GM23248 (cell line): ENCODE data around the gene GCLM. TPM values are rescaled to one million over a fixed set of nuclear protein-coding genes. Genes with fewer than 3 reads are reported as not detected.
"Not testable (repeated sequence)": the region's sequence is repeated elsewhere in the genome, so short reads cannot be mapped to it uniquely, and the experiment has no call there.

Experiments
- DNase-seq: peaks from one replicate; pipeline ENCODE4 v3.0.0-alpha.2; 2015
- H2AFZ ChIP-seq: fragments of 200-600 bp; sonication (generic); 2 replicates; pipeline ENCODE4 v1.6.1; 2016; ENCODE audit warnings: antibody characterized with exemption
- H3F3A ChIP-seq: fragments of 200-600 bp; sonication (generic); 2 replicates; pipeline ENCODE4 v1.6.1; 2016; ENCODE audit warnings: mild to moderate bottlenecking, antibody characterized with exemption, mixed run types; ENCODE audit not compliant: insufficient read depth
- H3K27ac ChIP-seq: fragments of 200-600 bp; sonication (generic); 2 replicates; pipeline ENCODE4 v1.5.1; 2016; ENCODE audit warnings: mild to moderate bottlenecking
- H3K27me3 ChIP-seq: fragments of 200-600 bp; sonication (generic); replicated peaks from 2 replicates; pipeline ENCODE4 v1.6.1; 2016; ENCODE audit warnings: mild to moderate bottlenecking; ENCODE audit not compliant: insufficient read depth
- H3K36me3 ChIP-seq: fragments of 200-600 bp; sonication (generic); 2 replicates; pipeline ENCODE4 v1.6.1; 2016; ENCODE audit warnings: low read depth, mild to moderate bottlenecking
- H3K4me1 ChIP-seq: fragments of 200-600 bp; sonication (generic); 2 replicates; pipeline ENCODE4 v1.6.1; 2016; ENCODE audit warnings: mild to moderate bottlenecking; ENCODE audit not compliant: insufficient read depth
- H3K4me2 ChIP-seq: fragments of 200-600 bp; sonication (generic); one replicate; pipeline ENCODE4 v1.6.1; 2016; ENCODE audit warnings: mild to moderate bottlenecking; ENCODE audit not compliant: unreplicated experiment
- H3K4me3 ChIP-seq: fragments of 200-600 bp; sonication (generic); 2 replicates; pipeline ENCODE4 v1.5.1; 2016; ENCODE audit warnings: mild to moderate bottlenecking
- H3K79me2 ChIP-seq: fragments of 200-600 bp; sonication (generic); 2 replicates; pipeline ENCODE4 v1.6.1; 2016; ENCODE audit warnings: mild to moderate bottlenecking; ENCODE audit not compliant: insufficient read depth
- H3K9ac ChIP-seq: fragments of 200-600 bp; sonication (generic); 2 replicates; pipeline ENCODE4 v1.6.1; 2016; ENCODE audit warnings: mild to moderate bottlenecking
- H3K9me2 ChIP-seq: fragments of 200-600 bp; sonication (generic); 2 replicates; pipeline ENCODE4 v1.6.1; 2016; ENCODE audit warnings: mixed run types, mild to moderate bottlenecking, moderate library complexity; ENCODE audit not compliant: insufficient read depth
- H3K9me3 ChIP-seq: fragments of 200-600 bp; sonication (generic); one replicate; pipeline ENCODE4 v1.6.1; 2017; ENCODE audit warnings: low read depth
- H4K20me1 ChIP-seq: fragments of 200-600 bp; sonication (generic); 2 replicates; pipeline ENCODE4 v1.6.0; 2016; ENCODE audit not compliant: insufficient read depth
- EZH2 ChIP-seq: fragments of 200-600 bp; sonication (generic); IDR thresholded peaks from 2 replicates; pipeline ENCODE4 v1.6.1; 2018; ENCODE audit warnings: antibody characterized with exemption, mild to moderate bottlenecking; ENCODE audit not compliant: insufficient read depth, poor library complexity, severe bottlenecking
- EZH2phosphoT487 ChIP-seq: fragments of 200-600 bp; sonication (generic); IDR thresholded peaks from 2 replicates; pipeline ENCODE4 v1.6.1; 2018; ENCODE audit warnings: antibody characterized with exemption, moderate library complexity, mild to moderate bottlenecking, low read depth; ENCODE audit not compliant: insufficient read depth
- WGBS, 2 experiments: methylation state at CpG; one replicate each; pipeline ENCODE4 v1.1.6; 2015 to 2017; ENCODE audit warnings: low lambda C conversion rate in 2 of 2, low coverage in 1 of 2; ENCODE audit errors: missing lambda C conversion rate in 2 of 2; 5-methylcytosine and 5-hydroxymethylcytosine counted together
- in situ Hi-C: fragments of 300-500 bp; cut with MboI; formaldehyde crosslinking; loops from 2 replicates; pipeline ENCODE4 v1.15.0; 2020
- polyA plus RNA-seq: library from polyadenylated mRNA; unstranded; fragments of >200 nt; fragmentation: Nextera tagmentation; extraction: Ambion mirVana; gene quantifications from 2 replicates; pipeline ENCODE4 v1.2.1, GENCODE V29; 2016
- total RNA-seq: library from RNA; depleted of rRNA; stranded (reverse); fragments of >200 nt; shearing (Covaris generic); gene quantifications from 2 replicates; pipeline ENCODE4 v1.2.3, GENCODE V29; 2014; rRNA removed

Gene GCLM
- total RNA-seq (30.6 and 32.7 TPM in 2 replicates), polyA plus RNA-seq (66.5 and 69.0 TPM in 2 replicates)

- no peaks in the 10 kb centered on the region for H3K9me3 ChIP-seq
- peaks cover 45% of the 10 kb centered on the region for H3K79me2 ChIP-seq
- 2% methylated on average over 67 to 79 of the region's 102 CpGs for WGBS, 2 experiments
- H3K9ac ChIP-seq, result peak within 1 kb of the TSS; percentile 84
- in situ Hi-C loops, result no loop called here
- H3K27ac ChIP-seq, result peak within 1 kb of the TSS; percentile 61
- no peaks in the 10 kb centered on the region for H3K27me3 ChIP-seq
- H3K4me1 ChIP-seq, result peaks cover 32% of the 10 kb centered on the region
- peak; percentile 97 for DNase-seq
- peaks cover 32% of the 10 kb centered on the region for H3F3A ChIP-seq
- TF ChIP-seq EZH2, result no peak
- TF ChIP-seq EZH2phosphoT487, result no peak
- H3K9me2 ChIP-seq, result no peaks in the 10 kb centered on the region
- H4K20me1 ChIP-seq, result 0 out of 2 replicates have a peak, but pooled peaks cover 5% of the 10 kb centered on the region
- peak within 1 kb of the TSS; percentile 87 for H2AFZ ChIP-seq
- no peaks in the 10 kb centered on the region for H3K36me3 ChIP-seq
- peak within 1 kb of the TSS; percentile 86 for H3K4me3 ChIP-seq
- H3K4me2 ChIP-seq, result peak within 1 kb of the TSS; percentile 88
These were observed at the start of gene GCLM for GRCh38 chr1:93909146-93910050. Gene GCLM, minus strand, starts transcription at chr1:93909430. Its CDS starts 267 bp downstream, at chr1:93909163.

- DNase-seq, result no peak
- H3K9me3 ChIP-seq, result no peaks in the 10 kb centered on the region
- H3K27me3 ChIP-seq, result no peaks in the 10 kb centered on the region
- no peak overlapping the region for H3K9ac ChIP-seq
- H2AFZ ChIP-seq, result no peak overlapping the region
- H3K4me3 ChIP-seq, result no peak overlapping the region
- in situ Hi-C loops, result no loop called here
- H3K9me2 ChIP-seq, result no peaks in the 10 kb centered on the region
- no peaks in the 10 kb centered on the region for H4K20me1 ChIP-seq
- H3F3A ChIP-seq, result 0 out of 2 replicates have a peak, but pooled peaks cover 8% of the 10 kb centered on the region
- no peak overlapping the region for H3K27ac ChIP-seq
- no peak overlapping the region for H3K4me2 ChIP-seq
- H3K36me3 ChIP-seq, result no peaks in the 10 kb centered on the region
- H3K4me1 ChIP-seq, result peaks cover 6% of the 10 kb centered on the region
- no peaks in the 10 kb centered on the region for H3K79me2 ChIP-seq
- TF ChIP-seq EZH2phosphoT487 (no peak), EZH2 (no peak)
- 70 to 73% methylated on average over 1 of the region's 1 CpG for WGBS, 2 experiments
These were observed 49.5 kb upstream of the GCLM start for GRCh38 chr1:93958726-93959100.

DNA sequence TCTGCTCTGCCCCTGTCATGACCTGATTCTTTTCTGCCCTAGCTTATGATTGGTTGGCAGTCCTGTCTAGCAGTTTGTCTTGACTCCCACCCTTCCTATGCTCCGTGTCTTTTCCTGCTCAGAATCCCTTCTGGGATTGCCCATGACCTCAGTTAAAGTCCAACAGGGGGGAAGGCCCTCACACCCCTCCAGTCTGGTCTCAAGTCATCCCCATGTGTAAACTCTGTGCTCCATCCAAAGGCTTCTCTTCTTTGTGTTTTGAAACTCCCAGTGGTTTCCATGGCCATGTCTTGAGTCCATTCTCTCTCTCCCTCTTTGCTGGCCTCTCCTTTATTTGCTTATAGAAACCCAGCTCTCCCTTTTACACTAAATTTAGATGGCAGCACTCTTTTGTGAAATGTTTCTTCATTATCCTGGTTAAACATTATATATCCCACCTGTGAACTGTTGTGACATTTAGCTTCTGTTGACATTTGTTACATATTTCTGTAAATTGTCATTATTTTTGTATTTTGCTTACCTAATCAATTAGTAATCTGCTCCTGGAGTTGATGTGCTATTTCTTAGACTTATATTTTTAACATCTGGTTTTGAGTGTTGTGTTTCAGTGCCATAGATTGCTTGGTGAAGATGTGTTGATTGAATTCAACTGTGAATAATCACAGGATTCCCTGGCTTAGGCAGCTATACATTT, 48.9 kb upstream of the GCLM start:
- Histone ChIP-seq H3K36me3 (no peaks in the 10 kb centered on the region), H3K4me1 (peaks cover 6% of the 10 kb centered on the region), H3F3A (0 out of 2 replicates have a peak, but pooled peaks cover 8% of the 10 kb centered on the region), H3K27me3 (no peaks in the 10 kb centered on the region), H3K27ac (no peak overlapping the region), H3K9ac (no peak overlapping the region), H3K4me2 (no peak overlapping the region), H2AFZ (no peak overlapping the region), H4K20me1 (no peaks in the 10 kb centered on the region), H3K4me3 (no peak overlapping the region), H3K9me2 (no peaks in the 10 kb centered on the region), H3K9me3 (no peaks in the 10 kb centered on the region), H3K79me2 (no peaks in the 10 kb centered on the region)
- TF ChIP-seq EZH2 (no peak), EZH2phosphoT487 (no peak)
- WGBS, 2 experiments, result 32 to 47% methylated on average over 1 of the region's 1 CpG
- no peak for DNase-seq
- in situ Hi-C loops, result no loop called here

- H2AFZ ChIP-seq, result no peak overlapping the region
- H3K9me2 ChIP-seq, result no peaks in the 10 kb centered on the region
- in situ Hi-C loops, result no loop called here
- no peaks in the 10 kb centered on the region for H3K36me3 ChIP-seq
- no peak overlapping the region for H3K4me3 ChIP-seq
- H3K4me2 ChIP-seq, result no peak overlapping the region
- H3K9me3 ChIP-seq, result no peaks in the 10 kb centered on the region
- no peaks in the 10 kb centered on the region for H3F3A ChIP-seq
- no peaks in the 10 kb centered on the region for H4K20me1 ChIP-seq
- WGBS, 2 experiments, result 23 to 25% methylated on average over 1 of the region's 1 CpG
- H3K27ac ChIP-seq, result no peak overlapping the region
- no peaks in the 10 kb centered on the region for H3K27me3 ChIP-seq
- peaks cover 2% of the 10 kb centered on the region for H3K4me1 ChIP-seq
- no peaks in the 10 kb centered on the region for H3K79me2 ChIP-seq
- no peak for TF ChIP-seq EZH2
- no peak for TF ChIP-seq EZH2phosphoT487
- no peak overlapping the region for H3K9ac ChIP-seq
- DNase-seq, result no peak
These were observed 46.5 kb upstream of the GCLM start for GRCh38 chr1:93955765-93956164.

GRCh38 chr1:93947002-93947686, 37.9 kb upstream of the GCLM start:
- H3K4me3 ChIP-seq, H3K27me3 ChIP-seq, H3K4me2 ChIP-seq, H3K9ac ChIP-seq, H3K36me3 ChIP-seq, H3K9me3 ChIP-seq, H3K79me2 ChIP-seq, H3F3A ChIP-seq, H3K9me2 ChIP-seq, H3K4me1 ChIP-seq, H3K27ac ChIP-seq, DNase-seq, H2AFZ ChIP-seq, H4K20me1 ChIP-seq, in situ Hi-C loops: not testable (repeated sequence)
- 76 to 80% methylated on average over 2 of the region's 2 CpGs for WGBS, 2 experiments
